NT2/D1 (cell line): ENCODE measurements around the gene PTPRG.

Experiments used
- DNase-seq: peaks from one replicate; pipeline ENCODE4 v3.0.0-alpha.2; 2011; ENCODE audit warnings: low read depth, low spot score
- H3K27me3 ChIP-seq: 2 replicates; pipeline ENCODE4 v1.6.0; 2011; ENCODE audit warnings: mild to moderate bottlenecking; ENCODE audit not compliant: insufficient read length, insufficient read depth
- H3K36me3 ChIP-seq: 2 replicates; pipeline ENCODE4 v1.6.1; 2011; ENCODE audit warnings: mild to moderate bottlenecking, low read length, mixed read lengths; ENCODE audit not compliant: insufficient read depth, insufficient read length
- H3K4me1 ChIP-seq: 2 replicates; pipeline ENCODE4 v1.5.1; 2011; ENCODE audit not compliant: insufficient read depth, insufficient read length
- H3K4me3 ChIP-seq: 2 replicates; pipeline ENCODE4 v1.5.1; 2011; ENCODE audit warnings: low read depth; ENCODE audit not compliant: insufficient read length
- H3K9ac ChIP-seq: 2 replicates; pipeline ENCODE4 v1.6.0; 2011; ENCODE audit warnings: low read depth; ENCODE audit not compliant: insufficient read length
- H3K9me3 ChIP-seq: 2 replicates; pipeline ENCODE4 v1.5.1; 2011; ENCODE audit warnings: mild to moderate bottlenecking, low read length; ENCODE audit not compliant: insufficient read depth
- SUZ12 ChIP-seq: IDR thresholded peaks from 2 replicates; pipeline ENCODE4 v1.6.1; 2011; ENCODE audit not compliant: insufficient read length, insufficient read depth; ENCODE audit errors: extremely low read depth
- YY1 ChIP-seq: IDR thresholded peaks from 2 replicates; pipeline ENCODE4 v1.6.1; 2011; ENCODE audit not compliant: insufficient read length, insufficient read depth
- ZNF274 ChIP-seq: IDR thresholded peaks from 2 replicates; pipeline ENCODE4 v1.6.1; 2011; ENCODE audit warnings: mild to moderate bottlenecking, low read depth, low read length

Gene PTPRG

GRCh38 chr3:62142331-62143085, 581.1 kb downstream of the PTPRG start:
- H3K27me3 ChIP-seq, result no peaks in the 10 kb centered on the region
- peaks cover 7% of the 10 kb centered on the region for H3K36me3 ChIP-seq
- no peak overlapping the region for H3K9ac ChIP-seq
- no peak for DNase-seq
- no peak overlapping the region for H3K4me3 ChIP-seq
- no peaks in the 10 kb centered on the region for H3K4me1 ChIP-seq
- no peak for TF ChIP-seq ZNF274
- TF ChIP-seq SUZ12, result no peak
- TF ChIP-seq YY1, result no peak
- no peaks in the 10 kb centered on the region for H3K9me3 ChIP-seq

GRCh38 chr3:62143843-62144450, 582.6 kb downstream of the PTPRG start:
- TF ChIP-seq YY1 (no peak), ZNF274 (no peak), SUZ12 (no peak)
- DNase-seq, result no peak
- no peaks in the 10 kb centered on the region for H3K9me3 ChIP-seq
- no peak overlapping the region for H3K9ac ChIP-seq
- peaks cover 4% of the 10 kb centered on the region for H3K36me3 ChIP-seq
- no peak overlapping the region for H3K4me3 ChIP-seq
- no peaks in the 10 kb centered on the region for H3K27me3 ChIP-seq
- H3K4me1 ChIP-seq, result no peaks in the 10 kb centered on the region

DNA sequence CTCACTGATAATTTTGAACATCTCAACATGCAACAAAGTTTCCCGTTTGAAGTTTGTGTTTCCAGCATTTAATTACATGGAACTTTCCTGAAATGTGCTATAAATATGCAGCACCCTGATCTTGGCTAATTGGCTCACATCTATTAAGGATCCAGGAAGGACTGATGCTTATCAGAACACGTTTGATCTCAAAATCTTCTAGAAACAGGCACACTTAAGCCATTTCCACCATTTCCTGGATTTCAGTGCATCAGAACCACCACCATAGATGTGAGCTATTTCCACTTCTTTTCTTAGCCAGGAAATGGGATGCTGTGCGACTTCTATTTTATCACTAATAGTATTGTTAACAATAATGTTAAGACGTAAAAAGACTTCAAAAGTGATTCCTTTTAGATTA, 583.1 kb downstream of the PTPRG start:
- no peaks in the 10 kb centered on the region for H3K4me1 ChIP-seq
- no peak overlapping the region for H3K9ac ChIP-seq
- no peaks in the 10 kb centered on the region for H3K27me3 ChIP-seq
- peaks cover 4% of the 10 kb centered on the region for H3K36me3 ChIP-seq
- TF ChIP-seq ZNF274, result no peak
- TF ChIP-seq SUZ12, result no peak
- TF ChIP-seq YY1, result no peak
- no peak for DNase-seq
- H3K4me3 ChIP-seq, result no peak overlapping the region
- no peaks in the 10 kb centered on the region for H3K9me3 ChIP-seq

DNA sequence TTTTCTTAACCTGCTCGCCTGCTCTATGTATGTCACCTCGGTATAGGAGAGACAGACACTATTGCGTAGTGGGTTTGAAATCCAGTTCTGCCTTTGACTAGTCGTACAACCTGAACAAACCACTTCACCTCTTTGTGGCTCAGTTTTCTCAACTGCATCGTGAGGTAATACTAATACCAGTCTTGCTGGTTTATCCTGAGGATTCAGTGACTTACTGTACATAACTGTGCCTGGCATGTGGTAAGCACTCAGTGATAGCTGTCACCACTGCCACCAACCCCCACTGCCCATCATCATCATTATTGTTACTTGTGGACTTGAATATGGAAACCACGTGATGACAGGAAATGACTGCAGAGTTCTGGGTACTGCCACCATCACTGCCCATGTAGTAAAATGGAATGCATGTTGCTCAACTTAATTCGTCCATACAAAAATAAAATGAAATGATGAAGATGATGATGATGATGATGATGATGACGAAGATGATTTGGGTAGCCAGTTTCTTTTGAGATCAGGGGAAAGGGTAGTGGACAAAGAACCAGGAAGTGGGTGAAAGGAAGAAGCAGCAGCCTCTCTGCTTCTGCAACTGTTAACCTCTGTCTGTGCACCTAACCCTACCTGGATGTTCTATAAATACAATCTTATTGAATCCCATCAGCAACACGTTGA, 583.9 kb downstream of the PTPRG start:
- Histone ChIP-seq H3K4me1 (no peaks in the 10 kb centered on the region), H3K27me3 (no peaks in the 10 kb centered on the region), H3K9ac (no peak overlapping the region), H3K9me3 (no peaks in the 10 kb centered on the region), H3K4me3 (no peak overlapping the region), H3K36me3 (peaks cover under 1% of the 10 kb centered on the region)
- TF ChIP-seq SUZ12 (no peak), YY1 (no peak), ZNF274 (no peak)
- DNase-seq, result no peak

DNA sequence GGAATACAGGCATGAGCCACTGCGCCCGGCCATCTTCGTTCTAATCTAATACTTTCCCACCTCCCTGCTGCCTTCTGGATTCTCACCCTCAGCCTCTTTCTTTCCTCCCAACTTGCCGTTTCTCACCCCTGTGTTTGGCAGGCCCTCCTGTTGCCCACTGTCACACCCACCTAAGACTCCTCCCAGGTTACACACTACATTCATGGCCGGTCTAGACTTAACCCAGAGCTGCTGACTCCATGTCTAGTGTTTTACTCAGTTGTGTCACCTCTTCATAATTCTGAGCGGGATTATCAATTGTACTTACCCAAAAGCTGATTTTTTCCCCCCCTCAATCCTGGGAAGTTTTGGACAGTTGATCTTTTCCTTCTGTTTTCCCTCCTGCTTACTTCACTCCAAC, 588.2 kb downstream of the PTPRG start:
- TF ChIP-seq SUZ12 (no peak), YY1 (no peak), ZNF274 (no peak)
- Histone ChIP-seq H3K9ac (no peak overlapping the region), H3K9me3 (no peaks in the 10 kb centered on the region), H3K36me3 (no peaks in the 10 kb centered on the region), H3K27me3 (no peaks in the 10 kb centered on the region), H3K4me3 (no peak overlapping the region), H3K4me1 (no peaks in the 10 kb centered on the region)
- no peak for DNase-seq

DNA sequence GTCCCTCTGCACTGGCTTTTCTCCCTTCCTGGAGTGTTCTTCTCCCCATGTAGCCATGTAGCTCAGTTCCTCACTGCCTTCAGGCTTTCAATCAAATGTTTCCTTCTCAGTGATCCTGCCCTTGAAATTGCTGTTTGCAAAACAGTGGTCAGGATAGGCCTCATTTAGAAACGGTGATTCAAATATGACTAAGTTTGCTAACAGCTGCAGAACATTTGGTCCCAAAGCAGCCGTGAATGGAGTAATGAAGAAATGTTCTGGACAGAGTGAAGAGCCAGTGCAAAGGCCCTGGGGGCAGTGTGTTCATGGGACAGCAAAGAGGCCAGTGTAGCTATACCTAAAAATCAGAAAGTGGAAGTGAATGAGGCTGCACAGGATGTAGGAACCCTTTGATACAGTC, 588.6 kb downstream of the PTPRG start:
- H3K9me3 ChIP-seq, result no peaks in the 10 kb centered on the region
- no peak for DNase-seq
- H3K4me1 ChIP-seq, result no peaks in the 10 kb centered on the region
- no peaks in the 10 kb centered on the region for H3K27me3 ChIP-seq
- no peak overlapping the region for H3K4me3 ChIP-seq
- TF ChIP-seq YY1, result no peak
- TF ChIP-seq SUZ12, result no peak
- TF ChIP-seq ZNF274, result no peak
- no peaks in the 10 kb centered on the region for H3K36me3 ChIP-seq
- no peak overlapping the region for H3K9ac ChIP-seq

DNA sequence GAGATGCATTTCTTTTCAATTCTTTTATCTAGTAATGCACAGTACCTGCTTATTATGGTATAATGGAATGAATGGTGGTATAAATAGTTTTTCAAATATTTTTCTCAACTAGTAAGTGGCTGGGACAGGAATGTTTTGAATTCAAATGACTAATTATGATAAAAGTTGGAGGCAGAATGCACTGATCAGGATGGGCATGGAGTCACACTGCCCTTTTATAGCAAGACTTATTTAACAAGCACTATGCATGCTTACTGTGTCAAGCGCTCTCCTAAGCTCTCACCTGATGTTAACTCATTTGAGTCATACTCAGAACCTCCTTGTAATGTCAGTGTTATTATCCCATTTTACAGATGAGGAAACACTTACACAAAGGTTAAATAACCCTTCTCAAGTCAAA, 590.2 kb downstream of the PTPRG start:
- no peaks in the 10 kb centered on the region for H3K27me3 ChIP-seq
- no peaks in the 10 kb centered on the region for H3K9me3 ChIP-seq
- H3K4me1 ChIP-seq, result no peaks in the 10 kb centered on the region
- H3K4me3 ChIP-seq, result no peak overlapping the region
- no peak for DNase-seq
- no peaks in the 10 kb centered on the region for H3K36me3 ChIP-seq
- H3K9ac ChIP-seq, result no peak overlapping the region
- TF ChIP-seq SUZ12, result no peak
- no peak for TF ChIP-seq ZNF274
- no peak for TF ChIP-seq YY1
